ENCODE measurements around the gene AGXT2. TPM values are rescaled to one million over a fixed set of nuclear protein-coding genes. Genes with fewer than 3 reads are reported as not detected.

AGXT2 gene
- total and polyA plus RNA-seq, 2 of the 13 experiments (the other 11 are each of a cell fraction or from before 2014, with no cell fraction given): 0.04 to 0.13 TPM

DNA sequence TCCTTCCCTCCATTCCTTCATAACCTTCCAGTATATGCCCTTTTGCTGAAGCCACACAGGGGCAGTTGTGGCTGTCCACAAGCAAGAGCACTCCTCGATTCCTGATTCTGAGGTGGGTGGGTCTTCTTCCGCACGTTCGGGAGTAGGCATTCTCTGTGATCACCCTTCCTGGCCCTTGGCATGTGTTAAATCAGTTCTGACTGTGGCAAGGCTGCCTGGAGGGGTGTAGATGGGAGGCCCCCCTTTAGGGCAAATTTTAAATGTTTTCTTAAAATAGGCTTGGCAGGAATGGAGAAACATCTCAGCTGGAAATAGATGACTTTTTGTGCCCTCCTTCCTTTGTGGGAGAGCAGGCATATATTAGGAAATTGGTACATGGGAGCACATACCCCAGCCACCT is 3.1 kb downstream of the AGXT2 start:
- H3K4me2 ChIP-seq (ENCODE audit: low read depth, low read length): no peak overlapping the region
- no peaks in the 10 kb centered on the region for H3K79me2 ChIP-seq (ENCODE audit: insufficient read depth, low read length)
- no peak overlapping the region for H3K27ac ChIP-seq (ENCODE audit: extremely low read length, insufficient read depth, low read length)
- no TSS peak for BruUV-seq (replicated peaks)
- CTCF ChIA-PET (ENCODE audit: low intra/inter-chr PET ratio, low total read pairs): no interaction called here
- intact Hi-C loops (cut with micrococcal nuclease; ENCODE audit: unreplicated experiment): no loop called here
- no peak for DNase-seq (ENCODE audit: low spot score)
- H4K20me1 ChIP-seq (ENCODE audit: insufficient read depth, low read length): no peaks in the 10 kb centered on the region
- ATAC-seq: no peak
- no peak overlapping the region for H3K9ac ChIP-seq (ENCODE audit: insufficient read depth, low read depth, low read length)
- H3K36me3 ChIP-seq (replicated peaks in 1 of 2; ENCODE audit: control insufficient read depth in 1 of 2, insufficient read depth in 2 of 2, low read length in 2 of 2): no peaks in the 10 kb centered on the region
- POLR2A ChIA-PET: no interaction called here
- H3K9me3 ChIP-seq (ENCODE audit: low read length): no peaks in the 10 kb centered on the region
- TF ChIP-seq JUND (CRISPR knock-in tag; IDR thresholded peaks at IDR 0.05) (no peak), KAT7 (CRISPR knock-in tag; IDR thresholded peaks at IDR 0.05; ENCODE audit: borderline replicate concordance) (no peak), MED1 (CRISPR knock-in tag; IDR thresholded peaks at IDR 0.05) (no peak), NR3C1 (CRISPR knock-in tag; IDR thresholded peaks at IDR 0.05) (no peak), ZBTB1 (CRISPR knock-in tag; IDR thresholded peaks at IDR 0.05; ENCODE audit: borderline replicate concordance) (no peak)
- no peaks in the 10 kb centered on the region for H3K27me3 ChIP-seq (ENCODE audit: control insufficient read depth in 1 of 2, insufficient read depth in 2 of 2, low read length in 2 of 2)
- H2AFZ ChIP-seq (ENCODE audit: low read length): no peak overlapping the region
- no peak overlapping the region for H3K4me3 ChIP-seq (replicated peaks in 1 of 3; ENCODE audit: insufficient read depth in 1 of 3, low read depth in 2 of 3, low read length in 3 of 3)
- 75% methylated on average over 4 of the region's 4 CpGs for WGBS (ENCODE audit: low lambda C conversion rate)
- no peak for FAIRE-seq
- in situ Hi-C loops (cut with HindIII; ENCODE audit: extremely low pct_ligation_motif_present, low pct_unique_long_range_greater_than_20kb): no loop called here
- H3K4me1 ChIP-seq (ENCODE audit: insufficient read depth, low read length): peaks cover 32% of the 10 kb centered on the region

GRCh38 chr5:35042781-35043180 is 5.0 kb downstream of the AGXT2 start:
- 40% methylated on average over 4 of the region's 4 CpGs for WGBS (ENCODE audit: low lambda C conversion rate)
- DNase-seq (ENCODE audit: low spot score) (no peak), ATAC-seq (no peak), FAIRE-seq (no peak)
- Histone ChIP-seq H3K79me2 (ENCODE audit: insufficient read depth, low read length) (no peaks in the 10 kb centered on the region), H3K27me3 (ENCODE audit: control insufficient read depth in 1 of 2, insufficient read depth in 2 of 2, low read length in 2 of 2) (no peaks in the 10 kb centered on the region), H2AFZ (ENCODE audit: low read length) (no peak overlapping the region), H3K4me1 (ENCODE audit: insufficient read depth, low read length) (peaks cover 16% of the 10 kb centered on the region), H3K36me3 (replicated peaks in 1 of 2; ENCODE audit: control insufficient read depth in 1 of 2, insufficient read depth in 2 of 2, low read length in 2 of 2) (no peaks in the 10 kb centered on the region), H3K27ac (ENCODE audit: extremely low read length, insufficient read depth, low read length) (no peak overlapping the region), H3K4me2 (ENCODE audit: low read depth, low read length) (no peak overlapping the region), H3K4me3 (replicated peaks in 1 of 3; ENCODE audit: insufficient read depth in 1 of 3, low read depth in 2 of 3, low read length in 3 of 3) (no peak overlapping the region), H4K20me1 (ENCODE audit: insufficient read depth, low read length) (no peaks in the 10 kb centered on the region), H3K9me3 (ENCODE audit: low read length) (no peaks in the 10 kb centered on the region), H3K9ac (ENCODE audit: insufficient read depth, low read depth, low read length) (no peak overlapping the region)
- in situ Hi-C loops (cut with HindIII; ENCODE audit: extremely low pct_ligation_motif_present, low pct_unique_long_range_greater_than_20kb) (no loop called here), intact Hi-C loops (cut with micrococcal nuclease; ENCODE audit: unreplicated experiment) (no loop called here)
- POLR2A ChIA-PET: no interaction called here
- CTCF ChIA-PET (ENCODE audit: low intra/inter-chr PET ratio, low total read pairs): no interaction called here
- no TSS peak for BruUV-seq (replicated peaks)
- TF ChIP-seq SMYD3 (CRISPR knock-in tag; IDR thresholded peaks at IDR 0.05): no peak
- TF ChIP-seq ELF4 (CRISPR knock-in tag; IDR thresholded peaks at IDR 0.05; ENCODE audit: borderline replicate concordance): no peak
- no peak for TF ChIP-seq HMG20A (CRISPR knock-in tag; IDR thresholded peaks at IDR 0.05; ENCODE audit: borderline replicate concordance)
- no peak for TF ChIP-seq EZH2 (conservative IDR thresholded peaks at IDR 0.05; ENCODE audit: low read depth, low read length)
- TF ChIP-seq ZNF883 (CRISPR knock-in tag; IDR thresholded peaks at IDR 0.05; ENCODE audit: not compliant biosample characterization): no peak
- TF ChIP-seq, protein P1, sequence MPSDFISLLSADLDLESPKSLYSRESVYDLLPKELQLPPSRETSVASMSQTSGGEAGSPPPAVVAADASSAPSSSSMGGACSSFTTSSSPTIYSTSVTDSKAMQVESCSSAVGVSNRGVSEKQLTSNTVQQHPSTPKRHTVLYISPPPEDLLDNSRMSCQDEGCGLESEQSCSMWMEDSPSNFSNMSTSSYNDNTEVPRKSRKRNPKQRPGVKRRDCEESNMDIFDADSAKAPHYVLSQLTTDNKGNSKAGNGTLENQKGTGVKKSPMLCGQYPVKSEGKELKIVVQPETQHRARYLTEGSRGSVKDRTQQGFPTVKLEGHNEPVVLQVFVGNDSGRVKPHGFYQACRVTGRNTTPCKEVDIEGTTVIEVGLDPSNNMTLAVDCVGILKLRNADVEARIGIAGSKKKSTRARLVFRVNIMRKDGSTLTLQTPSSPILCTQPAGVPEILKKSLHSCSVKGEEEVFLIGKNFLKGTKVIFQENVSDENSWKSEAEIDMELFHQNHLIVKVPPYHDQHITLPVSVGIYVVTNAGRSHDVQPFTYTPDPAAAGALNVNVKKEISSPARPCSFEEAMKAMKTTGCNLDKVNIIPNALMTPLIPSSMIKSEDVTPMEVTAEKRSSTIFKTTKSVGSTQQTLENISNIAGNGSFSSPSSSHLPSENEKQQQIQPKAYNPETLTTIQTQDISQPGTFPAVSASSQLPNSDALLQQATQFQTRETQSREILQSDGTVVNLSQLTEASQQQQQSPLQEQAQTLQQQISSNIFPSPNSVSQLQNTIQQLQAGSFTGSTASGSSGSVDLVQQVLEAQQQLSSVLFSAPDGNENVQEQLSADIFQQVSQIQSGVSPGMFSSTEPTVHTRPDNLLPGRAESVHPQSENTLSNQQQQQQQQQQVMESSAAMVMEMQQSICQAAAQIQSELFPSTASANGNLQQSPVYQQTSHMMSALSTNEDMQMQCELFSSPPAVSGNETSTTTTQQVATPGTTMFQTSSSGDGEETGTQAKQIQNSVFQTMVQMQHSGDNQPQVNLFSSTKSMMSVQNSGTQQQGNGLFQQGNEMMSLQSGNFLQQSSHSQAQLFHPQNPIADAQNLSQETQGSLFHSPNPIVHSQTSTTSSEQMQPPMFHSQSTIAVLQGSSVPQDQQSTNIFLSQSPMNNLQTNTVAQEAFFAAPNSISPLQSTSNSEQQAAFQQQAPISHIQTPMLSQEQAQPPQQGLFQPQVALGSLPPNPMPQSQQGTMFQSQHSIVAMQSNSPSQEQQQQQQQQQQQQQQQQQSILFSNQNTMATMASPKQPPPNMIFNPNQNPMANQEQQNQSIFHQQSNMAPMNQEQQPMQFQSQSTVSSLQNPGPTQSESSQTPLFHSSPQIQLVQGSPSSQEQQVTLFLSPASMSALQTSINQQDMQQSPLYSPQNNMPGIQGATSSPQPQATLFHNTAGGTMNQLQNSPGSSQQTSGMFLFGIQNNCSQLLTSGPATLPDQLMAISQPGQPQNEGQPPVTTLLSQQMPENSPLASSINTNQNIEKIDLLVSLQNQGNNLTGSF (CRISPR knock-in tag; IDR thresholded peaks at IDR 0.05): no peak
- no peak for TF ChIP-seq TAF15 (IDR thresholded peaks at IDR 0.05; ENCODE audit: low read depth, low read length, poor library complexity, severe bottlenecking)
- TF ChIP-seq, protein P2, sequence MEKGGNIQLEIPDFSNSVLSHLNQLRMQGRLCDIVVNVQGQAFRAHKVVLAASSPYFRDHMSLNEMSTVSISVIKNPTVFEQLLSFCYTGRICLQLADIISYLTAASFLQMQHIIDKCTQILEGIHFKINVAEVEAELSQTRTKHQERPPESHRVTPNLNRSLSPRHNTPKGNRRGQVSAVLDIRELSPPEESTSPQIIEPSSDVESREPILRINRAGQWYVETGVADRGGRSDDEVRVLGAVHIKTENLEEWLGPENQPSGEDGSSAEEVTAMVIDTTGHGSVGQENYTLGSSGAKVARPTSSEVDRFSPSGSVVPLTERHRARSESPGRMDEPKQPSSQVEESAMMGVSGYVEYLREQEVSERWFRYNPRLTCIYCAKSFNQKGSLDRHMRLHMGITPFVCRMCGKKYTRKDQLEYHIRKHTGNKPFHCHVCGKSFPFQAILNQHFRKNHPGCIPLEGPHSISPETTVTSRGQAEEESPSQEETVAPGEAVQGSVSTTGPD (CRISPR knock-in tag; IDR thresholded peaks at IDR 0.05): no peak
- TF ChIP-seq ZNF644 (CRISPR knock-in tag; IDR thresholded peaks at IDR 0.05; ENCODE audit: low read depth): no peak
- TF ChIP-seq POLR2G (IDR thresholded peaks at IDR 0.05; ENCODE audit: low read depth, low read length): no peak
